H1 (cell line): ENCODE data around the gene C18orf63. TPM values are rescaled to one million over a fixed set of nuclear protein-coding genes. Genes with fewer than 3 reads are reported as not detected.

ENCODE experiments used
- CTCF ChIA-PET: fragments of 300-600 bp; sonication (Branson Sonifier 250); formaldehyde crosslinking; loops from one replicate; lab custom pipeline; 2021; ENCODE audit not compliant: partially characterized antibody; lab: Charles Lee
- POLR2A ChIA-PET: fragments of 300-600 bp; sonication (Branson Sonifier 250); formaldehyde crosslinking; loops from one replicate; lab custom pipeline; 2021; ENCODE audit warnings: inconsistent platforms; ENCODE audit not compliant: partially characterized antibody; lab: Charles Lee
- DNase-seq, 2 experiments: peaks; one replicate each; pipeline versions ENCODE4 v3.0.0 to v3.0.0-alpha.2; 2010 to 2022; ENCODE audit warnings: low spot score in 2 of 2, low read depth in 1 of 2, mixed read lengths in 1 of 2
- FAIRE-seq: peaks from 2 replicates; lab custom pipeline; 2011; peaks lifted over from hg19 to GRCh38; lab: Jason Lieb, UNC
- H2AFZ ChIP-seq: 2 replicates; pipeline ENCODE4 v1.8.1; 2012; ENCODE audit warnings: low read length, inconsistent platforms
- H2AK5ac ChIP-seq: 2 replicates; pipeline ENCODE4 v1.6.1; 2013; ENCODE audit warnings: low read depth, low read length
- H2BK120ac ChIP-seq: replicated peaks from 2 replicates; pipeline ENCODE3; 2013; ENCODE audit warnings: low read depth, low read length, inconsistent platforms
- H2BK12ac ChIP-seq: 2 replicates; pipeline ENCODE4 v1.6.1; 2013; ENCODE audit warnings: low read depth, low read length
- H2BK15ac ChIP-seq: 2 replicates; pipeline ENCODE4 v1.6.1; 2013; ENCODE audit warnings: low read length
- H2BK20ac ChIP-seq: 2 replicates; pipeline ENCODE4 v1.6.1; 2013; ENCODE audit warnings: low read length
- H2BK5ac ChIP-seq: 2 replicates; pipeline ENCODE4 v1.6.1; 2013; ENCODE audit warnings: low read depth, low read length
- H3K14ac ChIP-seq: 2 replicates; pipeline ENCODE4 v1.6.1; 2013; ENCODE audit warnings: inconsistent platforms; ENCODE audit not compliant: insufficient read length
- H3K18ac ChIP-seq: 2 replicates; pipeline ENCODE4 v1.6.1; 2013; ENCODE audit warnings: low read length; ENCODE audit errors: extremely low read depth
- H3K23ac ChIP-seq: 2 replicates; pipeline ENCODE4 v1.6.1; 2013; ENCODE audit warnings: inconsistent platforms; ENCODE audit not compliant: insufficient read length
- H3K23me2 ChIP-seq: 2 replicates; pipeline ENCODE4 v1.6.1; 2013; ENCODE audit warnings: low read depth, low read length
- H3K27ac ChIP-seq: 2 replicates; pipeline ENCODE4 v1.6.1; 2011; ENCODE audit warnings: low read depth, low read length, inconsistent platforms
- H3K27me3 ChIP-seq, 4 experiments: replicated peaks in 1 of 4; 1 replicate in 1 of 4; 2 replicates in 3 of 4; pipeline versions ENCODE4 v1.6.1 to v1.8.1; 2011 to 2013; ENCODE audit warnings: low read length in 3 of 4, mild to moderate bottlenecking in 3 of 4, inconsistent platforms in 2 of 4, mixed read lengths in 2 of 4, moderate library complexity in 1 of 4; ENCODE audit not compliant: control insufficient read depth in 3 of 4, insufficient read depth in 3 of 4; ENCODE audit errors: extremely low read depth in 1 of 4
- H3K36me3 ChIP-seq, 4 experiments: 2 replicates each; pipeline versions ENCODE4 v1.6.1 to v1.8.1; 2011 to 2013; ENCODE audit warnings: mild to moderate bottlenecking in 4 of 4, low read length in 3 of 4, moderate library complexity in 2 of 4, control low read depth in 1 of 4, inconsistent platforms in 1 of 4; ENCODE audit not compliant: insufficient read depth in 4 of 4, control insufficient read depth in 2 of 4
- H3K4ac ChIP-seq: replicated peaks from 2 replicates; pipeline ENCODE3; 2013; ENCODE audit warnings: low read length, low read depth, mixed read lengths, inconsistent platforms; ENCODE audit not compliant: insufficient read length
- H3K4me1 ChIP-seq, 4 experiments: replicated peaks in 1 of 4; 1 replicate in 1 of 4; 2 replicates in 3 of 4; pipeline versions ENCODE4 v1.6.1 to v1.8.1; 2011 to 2013; ENCODE audit warnings: low read length in 3 of 4, inconsistent platforms in 2 of 4, mixed read lengths in 1 of 4; ENCODE audit not compliant: insufficient read depth in 4 of 4, control insufficient read depth in 3 of 4
- H3K4me2 ChIP-seq, 2 experiments: 2 replicates each; pipeline versions ENCODE4 v1.6.1 to v1.8.1; 2011 to 2013; ENCODE audit warnings: low read depth in 2 of 2, low read length in 2 of 2, control low read depth in 1 of 2, inconsistent platforms in 1 of 2, mild to moderate bottlenecking in 1 of 2; ENCODE audit not compliant: insufficient read depth in 1 of 2
- H3K4me3 ChIP-seq, 4 experiments: fragments of 200-600, 300-600 bp in 1 of 4; sonication (generic), shearing (Covaris generic), sonication (Bioruptor Twin) in 1 of 4; 2 replicates each; pipeline versions ENCODE4 v1.5.1 to v1.8.1; 2011 to 2016; ENCODE audit warnings: low read length in 4 of 4, low read depth in 3 of 4, control low read depth in 2 of 4, inconsistent platforms in 2 of 4, mild to moderate bottlenecking in 2 of 4, mixed read lengths in 1 of 4, moderate library complexity in 1 of 4; ENCODE audit not compliant: insufficient read depth in 2 of 4; ENCODE audit errors: extremely low read depth in 1 of 4
- H3K56ac ChIP-seq: replicated peaks from 2 replicates; pipeline ENCODE3; 2013; ENCODE audit warnings: low read depth, mild to moderate bottlenecking, mixed read lengths, low read length, inconsistent platforms; ENCODE audit not compliant: insufficient read length
- H3K79me1 ChIP-seq: 2 replicates; pipeline ENCODE4 v1.6.1; 2013; ENCODE audit warnings: low read depth, low read length, control low read depth
- H3K79me2 ChIP-seq, 2 experiments: 2 replicates each; pipeline versions ENCODE4 v1.6.1 to v1.8.1; 2012 to 2013; ENCODE audit warnings: low read length in 2 of 2, mild to moderate bottlenecking in 2 of 2, inconsistent platforms in 1 of 2; ENCODE audit not compliant: insufficient read depth in 2 of 2, control insufficient read depth in 1 of 2
- H3K9ac ChIP-seq, 4 experiments: replicated peaks in 1 of 4; 1 replicate in 1 of 4; 2 replicates in 3 of 4; pipeline versions ENCODE4 v1.6.1 to v1.8.1; 2011 to 2013; ENCODE audit warnings: low read depth in 3 of 4, low read length in 3 of 4, control low read depth in 2 of 4, mild to moderate bottlenecking in 2 of 4, moderate library complexity in 2 of 4, inconsistent platforms in 1 of 4; ENCODE audit errors: extremely low read depth in 1 of 4
- H3K9me3 ChIP-seq, 2 experiments: 2 replicates each; pipeline versions ENCODE4 v1.6.1 to v1.8.1; 2012 to 2013; ENCODE audit warnings: mild to moderate bottlenecking in 2 of 2, moderate library complexity in 2 of 2, control low read depth in 1 of 2, inconsistent platforms in 1 of 2, low read depth in 1 of 2, low read length in 1 of 2, mixed read lengths in 1 of 2; ENCODE audit not compliant: insufficient read depth in 2 of 2
- H4K20me1 ChIP-seq, 2 experiments: replicated peaks in 1 of 2; 2 replicates each; pipeline versions ENCODE3 to v1.8.1; 2011 to 2013; ENCODE audit warnings: inconsistent platforms in 2 of 2, low read length in 2 of 2, mild to moderate bottlenecking in 1 of 2; ENCODE audit not compliant: insufficient read depth in 2 of 2, control insufficient read depth in 1 of 2
- H4K5ac ChIP-seq: 2 replicates; pipeline ENCODE4 v1.6.1; 2013; ENCODE audit warnings: low read length, low read depth, mixed read lengths, inconsistent platforms; ENCODE audit not compliant: insufficient read length
- H4K8ac ChIP-seq: 2 replicates; pipeline ENCODE4 v1.8.0; 2013; ENCODE audit warnings: mild to moderate bottlenecking, moderate library complexity, low read length, inconsistent platforms; ENCODE audit not compliant: insufficient read depth; ENCODE audit errors: extremely low read depth
- H4K91ac ChIP-seq: replicated peaks from 2 replicates; pipeline ENCODE3; 2013; ENCODE audit warnings: low read length, mixed read lengths, inconsistent platforms; ENCODE audit not compliant: insufficient read length
- BACH1 ChIP-seq: IDR thresholded peaks from 2 replicates; pipeline ENCODE4 v1.6.1; 2012; ENCODE audit warnings: low read length, improper control_type of control experiment
- EGR1 ChIP-seq: IDR thresholded peaks from 2 replicates; pipeline ENCODE4 v1.6.1; 2011; ENCODE audit warnings: low read depth, low read length, borderline replicate concordance
- GABPA ChIP-seq: IDR thresholded peaks from 2 replicates; pipeline ENCODE4 v1.6.1; 2011; ENCODE audit warnings: mild to moderate bottlenecking, low read length, moderate library complexity, borderline replicate concordance; ENCODE audit not compliant: insufficient read depth
- GTF2F1 ChIP-seq: IDR thresholded peaks from 2 replicates; pipeline ENCODE4 v1.6.1; 2012; ENCODE audit warnings: low read depth, low read length, improper control_type of control experiment, borderline replicate concordance
- KDM1A ChIP-seq: fragments of 200-600, 300-600 bp; sonication (generic); IDR thresholded peaks from 2 replicates; pipeline ENCODE4 v1.7.1; 2016; ENCODE audit warnings: mild to moderate bottlenecking, low read length, borderline replicate concordance
- MAFK ChIP-seq: IDR thresholded peaks from 2 replicates; pipeline ENCODE4 v1.6.1; 2012; ENCODE audit warnings: low read depth, mild to moderate bottlenecking, improper control_type of control experiment, low read length
- PHF8 ChIP-seq: fragments of 200-600 bp; sonication (generic); conservative IDR thresholded peaks from 2 replicates; pipeline ENCODE4 v1.7.1; 2012; ENCODE audit warnings: low read depth, mild to moderate bottlenecking, inconsistent platforms, low read length, moderate library complexity
- POLR2AphosphoS5 ChIP-seq: IDR thresholded peaks from 2 replicates; pipeline ENCODE4 v1.6.1; 2011; ENCODE audit warnings: low read depth, low read length
- SIN3A ChIP-seq, 2 experiments: IDR thresholded peaks in 1 of 2; conservative IDR thresholded peaks in 1 of 2; 2 replicates each; pipeline ENCODE4 v1.6.1; 2011 to 2012; ENCODE audit warnings: low read length in 2 of 2, improper control_type of control experiment in 1 of 2, low read depth in 1 of 2, mild to moderate bottlenecking in 1 of 2
- SIRT6 ChIP-seq: IDR thresholded peaks from one replicate; pipeline ENCODE4 v1.7.1; 2012; ENCODE audit warnings: low read length, inconsistent platforms
- TBP ChIP-seq: IDR thresholded peaks from 2 replicates; pipeline ENCODE4 v1.6.1; 2011; ENCODE audit warnings: low read depth, low read length, improper control_type of control experiment
- polyA plus RNA-seq, 7 experiments: library from polyadenylated mRNA; depleted of rRNA in 3 of 7; stranded (reverse) in 5 of 7; unstranded in 2 of 7; fragments of >200 nt in 5 of 7; fragments of 200-250 nt in 2 of 7; gene quantifications; 1 replicate in 5 of 7; 2 replicates in 1 of 7; 4 replicates in 1 of 7; pipeline versions ENCODE4 v1.2.1 to v1.2.3, GENCODE V29; 2011 to 2013; ENCODE audit warnings: missing spikeins in 2 of 7, mixed read lengths in 2 of 7
- total RNA-seq: library from RNA; stranded (reverse); fragmentation: NEBNext Ultra II Directional; extraction: Animal tissue kit (Norgen Biotek cat#: 25700); gene quantifications from 2 replicates; pipeline ENCODE4 v1.2.1, GENCODE V29; 2021

C18orf63 gene
- total and polyA plus RNA-seq, 2 of the 8 experiments (the other 6 are each of a cell fraction or from before 2014, with no cell fraction given), result not detected

DNA sequence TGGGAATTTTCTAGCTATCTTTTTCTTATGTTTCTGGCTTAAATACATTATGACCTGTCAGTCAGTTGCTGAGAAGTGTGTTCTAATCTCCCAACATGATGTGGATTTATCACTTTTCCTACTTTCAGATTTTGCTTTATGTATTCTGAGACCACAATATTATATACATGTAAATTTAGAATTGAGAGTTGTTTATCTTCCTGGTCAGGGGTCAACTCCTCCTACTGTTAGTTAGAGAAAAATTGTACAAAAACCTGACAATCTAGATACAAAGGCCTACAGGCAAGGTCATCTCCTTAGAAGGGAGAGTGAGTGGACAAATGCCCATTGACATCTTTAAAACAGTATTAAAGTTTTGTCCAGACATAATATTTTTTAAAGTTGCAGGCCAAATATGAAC is 30.6 kb downstream of the C18orf63 start:
- H4K5ac ChIP-seq, result no peak overlapping the region
- H3K36me3 ChIP-seq, result no peaks in the 10 kb centered on the region
- no peak overlapping the region for H3K9ac ChIP-seq
- TF ChIP-seq TBP, result no peak
- TF ChIP-seq GTF2F1, result no peak
- TF ChIP-seq KDM1A, result no peak
- TF ChIP-seq GABPA, result no peak
- TF ChIP-seq EGR1, result no peak
- no peak for TF ChIP-seq PHF8
- TF ChIP-seq MAFK, result no peak
- TF ChIP-seq SIN3A (conservative IDR thresholded peaks at IDR 0.05 in 1 of 2, IDR thresholded peaks at IDR 0.05 in 1 of 2; ENCODE audit: low read depth in 1 of 2, low read length in 2 of 2), result no peak
- TF ChIP-seq POLR2AphosphoS5, result no peak
- no peak for TF ChIP-seq BACH1
- no peak for TF ChIP-seq SIRT6
- no peak overlapping the region for H2AK5ac ChIP-seq
- H4K8ac ChIP-seq, result no peak overlapping the region
- no peak overlapping the region for H3K4me3 ChIP-seq
- H3K79me1 ChIP-seq, result no peaks in the 10 kb centered on the region
- no peak overlapping the region for H3K23ac ChIP-seq
- POLR2A ChIA-PET, result interaction anchor here (1.6 kb wide), 1 partner anchor 149 kb away, joined by 4 read pairs; no protein-coding TSS in a partner anchor
- CTCF ChIA-PET, result interaction anchor here (0.6 to 1.5 kb wide), 5 partner anchors 114 to 223 kb away, joined by 3 read pairs; no protein-coding TSS in a partner anchor
- no peak overlapping the region for H4K91ac ChIP-seq
- H3K27me3 ChIP-seq, result no peaks in the 10 kb centered on the region
- no peak for DNase-seq
- H3K14ac ChIP-seq, result no peak overlapping the region
- H3K4ac ChIP-seq, result no peak overlapping the region
- H3K27ac ChIP-seq, result no peak overlapping the region
- H3K9me3 ChIP-seq, result no peaks in the 10 kb centered on the region
- H2BK15ac ChIP-seq, result no peak overlapping the region
- H2AFZ ChIP-seq, result no peak overlapping the region
- H3K4me2 ChIP-seq, result no peak overlapping the region
- no peak overlapping the region for H2BK120ac ChIP-seq
- H4K20me1 ChIP-seq, result no peaks in the 10 kb centered on the region
- no peaks in the 10 kb centered on the region for H3K4me1 ChIP-seq
- no peak overlapping the region for H3K56ac ChIP-seq
- H2BK5ac ChIP-seq, result no peak overlapping the region
- no peak overlapping the region for H2BK12ac ChIP-seq
- H3K18ac ChIP-seq, result no peak overlapping the region
- H3K79me2 ChIP-seq, result no peaks in the 10 kb centered on the region
- FAIRE-seq, result no peak
- H2BK20ac ChIP-seq, result no peak overlapping the region
- H3K23me2 ChIP-seq, result no peaks in the 10 kb centered on the region
